GM23338 (cell line): Measurements from ENCODE around the gene ACOXL. TPM values are rescaled to one million over a fixed set of nuclear protein-coding genes. Genes with fewer than 3 reads are reported as not detected.

ENCODE experiments used
- CREB1 ChIP-seq: fragments of 250-450 bp; sonication (Bioruptor Pico); IDR thresholded peaks from 2 replicates; pipeline ENCODE4 v1.5.0; 2020; ENCODE audit warnings: low read depth, mild to moderate bottlenecking, moderate library complexity
- EZH2phosphoT487 ChIP-seq: fragments of 200-600 bp; sonication (generic); IDR thresholded peaks from one replicate; pipeline ENCODE4 v1.8.1; 2018; ENCODE audit warnings: antibody characterized with exemption; ENCODE audit not compliant: unreplicated experiment
- NANOG ChIP-seq: IDR thresholded peaks from 2 replicates; pipeline ENCODE4 v1.6.1; 2016; ENCODE audit warnings: antibody characterized with exemption, borderline replicate concordance
- POLR2AphosphoS5 ChIP-seq: IDR thresholded peaks from 2 replicates; pipeline ENCODE4 v1.6.1; 2016; ENCODE audit warnings: antibody characterized with exemption, low read depth
- STAT1 ChIP-seq: IDR thresholded peaks from one replicate; pipeline ENCODE4 v1.6.1; 2016; ENCODE audit warnings: antibody characterized with exemption; ENCODE audit not compliant: unreplicated experiment
- ZNF114 ChIP-seq: fragments of 250-450 bp; sonication (Bioruptor Pico); IDR thresholded peaks from 2 replicates; pipeline ENCODE4 v1.5.0; 2020; ENCODE audit warnings: mild to moderate bottlenecking, moderate library complexity
- polyA plus RNA-seq: library from polyadenylated mRNA; unstranded; fragments of >200 nt; fragmentation: Nextera tagmentation; extraction: Ambion mirVana; gene quantifications from 2 replicates; pipeline ENCODE4 v1.2.1, GENCODE V29; 2016
- total RNA-seq: library from RNA; depleted of rRNA; stranded (reverse); fragments of >200 nt; shearing (Covaris generic); gene quantifications from 2 replicates; pipeline ENCODE4 v1.2.3, GENCODE V29; 2014
- TF ChIP-seq, protein P1 (sequence below): fragments of 250-450 bp; sonication (Bioruptor Pico); IDR thresholded peaks from 2 replicates; pipeline ENCODE4 v1.5.0; 2020; ENCODE audit warnings: mild to moderate bottlenecking, moderate library complexity
- TF ChIP-seq, protein P2 (sequence below): IDR thresholded peaks from 2 replicates; pipeline ENCODE4 v1.6.1; 2016; ENCODE audit warnings: antibody characterized with exemption
- TF ChIP-seq, protein P3 (sequence below), 2 experiments: fragments of 200-600 bp in 1 of 2; sonication (generic) in 1 of 2; conservative IDR thresholded peaks; 2 replicates each; pipeline versions ENCODE4 v1.5.1 to v1.6.1; 2016 to 2017; ENCODE audit warnings: antibody characterized with exemption in 2 of 2, low read depth in 2 of 2, mild to moderate bottlenecking in 2 of 2, moderate library complexity in 1 of 2

Gene ACOXL
- total and polyA plus RNA-seq, 2 experiments from 2014 or later: 9.0 to 14.7 TPM

DNA sequence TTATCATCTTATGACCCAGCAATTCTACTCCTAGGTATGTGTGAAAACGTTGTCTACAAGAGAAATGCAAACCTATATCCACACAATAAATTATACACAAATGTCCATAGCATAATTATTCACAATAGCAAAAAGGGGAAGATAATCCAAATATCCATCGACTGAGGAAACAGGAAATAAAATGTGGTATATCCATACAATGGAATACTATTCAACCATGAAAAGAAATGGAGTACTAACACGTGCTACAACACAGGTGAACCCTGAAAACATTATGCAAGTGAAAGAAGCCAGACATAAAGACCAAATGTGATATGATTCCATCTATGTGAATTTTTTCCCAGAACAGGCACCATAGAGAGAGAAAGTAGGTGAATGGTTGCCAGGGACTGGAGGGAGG lies 72.1 kb downstream of the ACOXL start (continued):
- TF ChIP-seq, protein P1, sequence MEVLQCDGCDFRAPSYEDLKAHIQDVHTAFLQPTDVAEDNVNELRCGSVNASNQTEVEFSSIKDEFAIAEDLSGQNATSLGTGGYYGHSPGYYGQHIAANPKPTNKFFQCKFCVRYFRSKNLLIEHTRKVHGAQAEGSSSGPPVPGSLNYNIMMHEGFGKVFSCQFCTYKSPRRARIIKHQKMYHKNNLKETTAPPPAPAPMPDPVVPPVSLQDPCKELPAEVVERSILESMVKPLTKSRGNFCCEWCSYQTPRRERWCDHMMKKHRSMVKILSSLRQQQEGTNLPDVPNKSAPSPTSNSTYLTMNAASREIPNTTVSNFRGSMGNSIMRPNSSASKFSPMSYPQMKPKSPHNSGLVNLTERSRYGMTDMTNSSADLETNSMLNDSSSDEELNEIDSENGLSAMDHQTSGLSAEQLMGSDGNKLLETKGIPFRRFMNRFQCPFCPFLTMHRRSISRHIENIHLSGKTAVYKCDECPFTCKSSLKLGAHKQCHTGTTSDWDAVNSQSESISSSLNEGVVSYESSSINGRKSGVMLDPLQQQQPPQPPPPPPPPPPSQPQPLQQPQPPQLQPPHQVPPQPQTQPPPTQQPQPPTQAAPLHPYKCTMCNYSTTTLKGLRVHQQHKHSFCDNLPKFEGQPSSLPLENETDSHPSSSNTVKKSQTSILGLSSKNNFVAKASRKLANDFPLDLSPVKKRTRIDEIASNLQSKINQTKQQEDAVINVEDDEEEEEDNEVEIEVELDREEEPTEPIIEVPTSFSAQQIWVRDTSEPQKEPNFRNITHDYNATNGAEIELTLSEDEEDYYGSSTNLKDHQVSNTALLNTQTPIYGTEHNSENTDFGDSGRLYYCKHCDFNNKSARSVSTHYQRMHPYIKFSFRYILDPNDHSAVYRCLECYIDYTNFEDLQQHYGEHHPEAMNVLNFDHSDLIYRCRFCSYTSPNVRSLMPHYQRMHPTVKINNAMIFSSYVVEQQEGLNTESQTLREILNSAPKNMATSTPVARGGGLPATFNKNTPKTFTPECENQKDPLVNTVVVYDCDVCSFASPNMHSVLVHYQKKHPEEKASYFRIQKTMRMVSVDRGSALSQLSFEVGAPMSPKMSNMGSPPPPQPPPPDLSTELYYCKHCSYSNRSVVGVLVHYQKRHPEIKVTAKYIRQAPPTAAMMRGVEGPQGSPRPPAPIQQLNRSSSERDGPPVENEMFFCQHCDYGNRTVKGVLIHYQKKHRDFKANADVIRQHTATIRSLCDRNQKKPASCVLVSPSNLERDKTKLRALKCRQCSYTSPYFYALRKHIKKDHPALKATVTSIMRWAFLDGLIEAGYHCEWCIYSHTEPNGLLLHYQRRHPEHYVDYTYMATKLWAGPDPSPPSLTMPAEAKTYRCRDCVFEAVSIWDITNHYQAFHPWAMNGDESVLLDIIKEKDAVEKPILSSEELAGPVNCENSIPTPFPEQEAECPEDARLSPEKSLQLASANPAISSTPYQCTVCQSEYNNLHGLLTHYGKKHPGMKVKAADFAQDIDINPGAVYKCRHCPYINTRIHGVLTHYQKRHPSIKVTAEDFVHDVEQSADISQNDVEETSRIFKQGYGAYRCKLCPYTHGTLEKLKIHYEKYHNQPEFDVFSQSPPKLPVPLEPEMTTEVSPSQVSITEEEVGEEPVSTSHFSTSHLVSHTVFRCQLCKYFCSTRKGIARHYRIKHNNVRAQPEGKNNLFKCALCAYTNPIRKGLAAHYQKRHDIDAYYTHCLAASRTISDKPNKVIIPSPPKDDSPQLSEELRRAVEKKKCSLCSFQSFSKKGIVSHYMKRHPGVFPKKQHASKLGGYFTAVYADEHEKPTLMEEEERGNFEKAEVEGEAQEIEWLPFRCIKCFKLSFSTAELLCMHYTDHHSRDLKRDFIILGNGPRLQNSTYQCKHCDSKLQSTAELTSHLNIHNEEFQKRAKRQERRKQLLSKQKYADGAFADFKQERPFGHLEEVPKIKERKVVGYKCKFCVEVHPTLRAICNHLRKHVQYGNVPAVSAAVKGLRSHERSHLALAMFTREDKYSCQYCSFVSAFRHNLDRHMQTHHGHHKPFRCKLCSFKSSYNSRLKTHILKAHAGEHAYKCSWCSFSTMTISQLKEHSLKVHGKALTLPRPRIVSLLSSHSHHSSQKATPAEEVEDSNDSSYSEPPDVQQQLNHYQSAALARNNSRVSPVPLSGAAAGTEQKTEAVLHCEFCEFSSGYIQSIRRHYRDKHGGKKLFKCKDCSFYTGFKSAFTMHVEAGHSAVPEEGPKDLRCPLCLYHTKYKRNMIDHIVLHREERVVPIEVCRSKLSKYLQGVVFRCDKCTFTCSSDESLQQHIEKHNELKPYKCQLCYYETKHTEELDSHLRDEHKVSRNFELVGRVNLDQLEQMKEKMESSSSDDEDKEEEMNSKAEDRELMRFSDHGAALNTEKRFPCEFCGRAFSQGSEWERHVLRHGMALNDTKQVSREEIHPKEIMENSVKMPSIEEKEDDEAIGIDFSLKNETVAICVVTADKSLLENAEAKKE: no peak
- TF ChIP-seq POLR2AphosphoS5 (no peak), STAT1 (no peak), EZH2phosphoT487 (no peak), ZNF114 (no peak), NANOG (no peak), CREB1 (CRISPR knock-in tag) (no peak)
- TF ChIP-seq, protein P2, sequence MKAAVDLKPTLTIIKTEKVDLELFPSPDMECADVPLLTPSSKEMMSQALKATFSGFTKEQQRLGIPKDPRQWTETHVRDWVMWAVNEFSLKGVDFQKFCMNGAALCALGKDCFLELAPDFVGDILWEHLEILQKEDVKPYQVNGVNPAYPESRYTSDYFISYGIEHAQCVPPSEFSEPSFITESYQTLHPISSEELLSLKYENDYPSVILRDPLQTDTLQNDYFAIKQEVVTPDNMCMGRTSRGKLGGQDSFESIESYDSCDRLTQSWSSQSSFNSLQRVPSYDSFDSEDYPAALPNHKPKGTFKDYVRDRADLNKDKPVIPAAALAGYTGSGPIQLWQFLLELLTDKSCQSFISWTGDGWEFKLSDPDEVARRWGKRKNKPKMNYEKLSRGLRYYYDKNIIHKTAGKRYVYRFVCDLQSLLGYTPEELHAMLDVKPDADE: no peak
- TF ChIP-seq, protein P3, sequence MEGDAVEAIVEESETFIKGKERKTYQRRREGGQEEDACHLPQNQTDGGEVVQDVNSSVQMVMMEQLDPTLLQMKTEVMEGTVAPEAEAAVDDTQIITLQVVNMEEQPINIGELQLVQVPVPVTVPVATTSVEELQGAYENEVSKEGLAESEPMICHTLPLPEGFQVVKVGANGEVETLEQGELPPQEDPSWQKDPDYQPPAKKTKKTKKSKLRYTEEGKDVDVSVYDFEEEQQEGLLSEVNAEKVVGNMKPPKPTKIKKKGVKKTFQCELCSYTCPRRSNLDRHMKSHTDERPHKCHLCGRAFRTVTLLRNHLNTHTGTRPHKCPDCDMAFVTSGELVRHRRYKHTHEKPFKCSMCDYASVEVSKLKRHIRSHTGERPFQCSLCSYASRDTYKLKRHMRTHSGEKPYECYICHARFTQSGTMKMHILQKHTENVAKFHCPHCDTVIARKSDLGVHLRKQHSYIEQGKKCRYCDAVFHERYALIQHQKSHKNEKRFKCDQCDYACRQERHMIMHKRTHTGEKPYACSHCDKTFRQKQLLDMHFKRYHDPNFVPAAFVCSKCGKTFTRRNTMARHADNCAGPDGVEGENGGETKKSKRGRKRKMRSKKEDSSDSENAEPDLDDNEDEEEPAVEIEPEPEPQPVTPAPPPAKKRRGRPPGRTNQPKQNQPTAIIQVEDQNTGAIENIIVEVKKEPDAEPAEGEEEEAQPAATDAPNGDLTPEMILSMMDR (conservative IDR thresholded peaks at IDR 0.05; ENCODE audit: low read depth in 2 of 2): no peak
